Measurements from ENCODE around the gene TCN2.

TCN2 gene

DNA sequence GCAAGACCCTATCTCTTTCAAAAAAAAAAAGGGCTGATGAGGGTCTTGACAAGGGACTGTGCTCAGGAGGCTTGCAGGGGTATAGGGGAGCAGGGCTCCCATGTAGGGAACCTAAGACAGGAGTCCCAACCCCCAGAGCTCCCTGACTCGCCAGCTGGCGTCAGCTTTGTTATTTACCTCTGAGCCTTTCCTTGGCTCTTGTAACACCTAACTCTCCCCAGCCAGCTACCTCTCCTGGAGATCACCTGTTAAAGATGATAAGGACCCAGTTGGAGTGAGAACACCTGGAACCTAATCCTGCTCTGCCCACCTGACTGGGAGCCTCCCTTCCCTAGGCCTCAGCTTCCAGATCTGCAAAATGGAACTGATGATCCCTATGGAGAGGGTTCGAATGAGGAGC lies 41.9 kb downstream of the TCN2 start:
- H3K4me3 ChIP-seq (replicated peaks; ENCODE audit: insufficient read depth, low read length) = no peak overlapping the region
- no peak for DNase-seq (ENCODE audit: low read depth in 1 of 2, low spot score in 1 of 2)
- TF ChIP-seq, protein P1, sequence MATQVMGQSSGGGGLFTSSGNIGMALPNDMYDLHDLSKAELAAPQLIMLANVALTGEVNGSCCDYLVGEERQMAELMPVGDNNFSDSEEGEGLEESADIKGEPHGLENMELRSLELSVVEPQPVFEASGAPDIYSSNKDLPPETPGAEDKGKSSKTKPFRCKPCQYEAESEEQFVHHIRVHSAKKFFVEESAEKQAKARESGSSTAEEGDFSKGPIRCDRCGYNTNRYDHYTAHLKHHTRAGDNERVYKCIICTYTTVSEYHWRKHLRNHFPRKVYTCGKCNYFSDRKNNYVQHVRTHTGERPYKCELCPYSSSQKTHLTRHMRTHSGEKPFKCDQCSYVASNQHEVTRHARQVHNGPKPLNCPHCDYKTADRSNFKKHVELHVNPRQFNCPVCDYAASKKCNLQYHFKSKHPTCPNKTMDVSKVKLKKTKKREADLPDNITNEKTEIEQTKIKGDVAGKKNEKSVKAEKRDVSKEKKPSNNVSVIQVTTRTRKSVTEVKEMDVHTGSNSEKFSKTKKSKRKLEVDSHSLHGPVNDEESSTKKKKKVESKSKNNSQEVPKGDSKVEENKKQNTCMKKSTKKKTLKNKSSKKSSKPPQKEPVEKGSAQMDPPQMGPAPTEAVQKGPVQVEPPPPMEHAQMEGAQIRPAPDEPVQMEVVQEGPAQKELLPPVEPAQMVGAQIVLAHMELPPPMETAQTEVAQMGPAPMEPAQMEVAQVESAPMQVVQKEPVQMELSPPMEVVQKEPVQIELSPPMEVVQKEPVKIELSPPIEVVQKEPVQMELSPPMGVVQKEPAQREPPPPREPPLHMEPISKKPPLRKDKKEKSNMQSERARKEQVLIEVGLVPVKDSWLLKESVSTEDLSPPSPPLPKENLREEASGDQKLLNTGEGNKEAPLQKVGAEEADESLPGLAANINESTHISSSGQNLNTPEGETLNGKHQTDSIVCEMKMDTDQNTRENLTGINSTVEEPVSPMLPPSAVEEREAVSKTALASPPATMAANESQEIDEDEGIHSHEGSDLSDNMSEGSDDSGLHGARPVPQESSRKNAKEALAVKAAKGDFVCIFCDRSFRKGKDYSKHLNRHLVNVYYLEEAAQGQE (IDR thresholded peaks at IDR 0.05; ENCODE audit: insufficient replicate concordance, low read depth) = no peak
- TF ChIP-seq GABPA (IDR thresholded peaks at IDR 0.05; ENCODE audit: low read depth) (no peak), POLR2AphosphoS5 (IDR thresholded peaks at IDR 0.05; ENCODE audit: low read depth) (no peak), SPI1 (IDR thresholded peaks at IDR 0.05; ENCODE audit: borderline replicate concordance, low read depth) (no peak)
- TF ChIP-seq, protein P2, sequence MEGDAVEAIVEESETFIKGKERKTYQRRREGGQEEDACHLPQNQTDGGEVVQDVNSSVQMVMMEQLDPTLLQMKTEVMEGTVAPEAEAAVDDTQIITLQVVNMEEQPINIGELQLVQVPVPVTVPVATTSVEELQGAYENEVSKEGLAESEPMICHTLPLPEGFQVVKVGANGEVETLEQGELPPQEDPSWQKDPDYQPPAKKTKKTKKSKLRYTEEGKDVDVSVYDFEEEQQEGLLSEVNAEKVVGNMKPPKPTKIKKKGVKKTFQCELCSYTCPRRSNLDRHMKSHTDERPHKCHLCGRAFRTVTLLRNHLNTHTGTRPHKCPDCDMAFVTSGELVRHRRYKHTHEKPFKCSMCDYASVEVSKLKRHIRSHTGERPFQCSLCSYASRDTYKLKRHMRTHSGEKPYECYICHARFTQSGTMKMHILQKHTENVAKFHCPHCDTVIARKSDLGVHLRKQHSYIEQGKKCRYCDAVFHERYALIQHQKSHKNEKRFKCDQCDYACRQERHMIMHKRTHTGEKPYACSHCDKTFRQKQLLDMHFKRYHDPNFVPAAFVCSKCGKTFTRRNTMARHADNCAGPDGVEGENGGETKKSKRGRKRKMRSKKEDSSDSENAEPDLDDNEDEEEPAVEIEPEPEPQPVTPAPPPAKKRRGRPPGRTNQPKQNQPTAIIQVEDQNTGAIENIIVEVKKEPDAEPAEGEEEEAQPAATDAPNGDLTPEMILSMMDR (IDR thresholded peaks at IDR 0.05; ENCODE audit: insufficient read depth, low read length) = no peak
- H3K27me3 ChIP-seq (ENCODE audit: insufficient read depth, poor library complexity, severe bottlenecking) = no peaks in the 10 kb centered on the region
- H3K27ac ChIP-seq (replicated peaks) = no peak overlapping the region

DNA sequence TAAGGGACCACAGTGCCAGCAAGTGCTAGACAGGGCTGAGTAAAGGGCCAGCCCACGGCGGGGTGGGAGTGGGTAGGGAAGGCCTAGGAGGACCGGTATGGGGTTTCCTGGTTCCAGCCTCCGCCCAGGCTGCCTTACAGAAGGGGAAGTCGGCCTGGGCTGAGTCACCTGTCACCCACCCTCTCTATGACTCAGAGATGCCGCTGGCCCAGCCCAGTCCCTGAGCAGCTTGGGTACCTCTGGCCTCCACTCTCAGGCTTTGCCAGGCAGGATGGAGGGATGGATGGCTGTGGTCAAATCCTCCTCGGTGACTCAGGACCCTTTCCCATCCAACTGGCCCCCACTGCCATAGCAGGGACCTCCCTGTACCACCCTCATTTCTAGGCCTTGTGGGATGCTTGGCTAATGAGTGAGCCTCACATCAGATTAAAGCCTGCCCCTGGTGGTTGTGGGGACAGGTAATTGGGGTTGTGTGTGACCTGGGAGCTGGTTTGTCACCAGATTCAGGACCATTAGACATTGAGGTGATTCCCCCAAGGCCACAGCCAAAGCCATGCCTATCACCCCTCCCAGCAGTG lies 42.5 kb downstream of the TCN2 start:
- no peaks in the 10 kb centered on the region for H3K27me3 ChIP-seq (ENCODE audit: insufficient read depth, poor library complexity, severe bottlenecking)
- H3K27ac ChIP-seq (replicated peaks) = no peak overlapping the region
- H3K4me3 ChIP-seq (replicated peaks; ENCODE audit: insufficient read depth, low read length) = no peak overlapping the region
- TF ChIP-seq SPI1 (IDR thresholded peaks at IDR 0.05; ENCODE audit: borderline replicate concordance, low read depth) = peak; percentile 46; the same call in 1 of the 2 replicates
- TF ChIP-seq GABPA (IDR thresholded peaks at IDR 0.05; ENCODE audit: low read depth) = no peak
- DNase-seq (ENCODE audit: low read depth in 1 of 2, low spot score in 1 of 2) = peak; percentile 45 to 50

DNA sequence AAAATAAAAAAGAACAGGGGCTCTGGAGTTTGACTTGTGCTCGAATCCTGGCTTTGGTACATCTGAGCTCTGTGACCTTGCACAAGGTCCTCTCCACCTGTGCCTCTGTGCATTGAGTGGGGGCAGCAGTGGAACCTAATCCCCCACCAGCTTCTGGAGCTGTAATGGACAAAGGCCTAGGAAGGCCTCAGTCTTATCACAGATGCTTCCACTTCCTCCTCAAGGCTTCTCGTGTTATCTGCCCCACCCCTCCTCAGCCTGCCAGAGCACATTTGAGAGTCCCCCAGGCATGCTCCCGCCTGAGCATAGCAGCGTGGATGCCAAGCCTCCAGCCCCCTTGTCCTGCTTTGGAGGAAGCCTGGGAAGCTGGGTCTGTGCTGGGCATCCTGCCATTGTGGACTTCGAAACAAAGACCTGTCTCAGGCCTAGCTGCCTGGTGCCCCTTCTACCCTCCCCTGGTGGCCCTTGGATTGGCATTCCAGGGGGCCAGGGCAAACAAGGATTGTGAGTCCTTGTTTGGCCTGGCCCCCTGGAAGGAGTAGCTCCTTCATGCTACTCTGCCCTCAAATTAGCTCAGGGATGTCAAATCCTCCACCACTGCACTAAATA lies 43.6 kb downstream of the TCN2 start:
- Histone ChIP-seq H3K27me3 (ENCODE audit: insufficient read depth, poor library complexity, severe bottlenecking) (no peaks in the 10 kb centered on the region), H3K4me3 (replicated peaks; ENCODE audit: insufficient read depth, low read length) (no peak overlapping the region), H3K27ac (replicated peaks) (no peak overlapping the region)
- no peak for TF ChIP-seq SPI1 (IDR thresholded peaks at IDR 0.05; ENCODE audit: borderline replicate concordance, low read depth)
- TF ChIP-seq, protein P1 (IDR thresholded peaks at IDR 0.05; ENCODE audit: insufficient replicate concordance, low read depth) = no peak
- no peak for TF ChIP-seq POLR2AphosphoS5 (IDR thresholded peaks at IDR 0.05; ENCODE audit: low read depth)
- TF ChIP-seq, protein P2 (IDR thresholded peaks at IDR 0.05; ENCODE audit: insufficient read depth, low read length) = no peak
- no peak for TF ChIP-seq GABPA (IDR thresholded peaks at IDR 0.05; ENCODE audit: low read depth)
- DNase-seq (ENCODE audit: low read depth in 1 of 2, low spot score in 1 of 2) = no peak

DNA sequence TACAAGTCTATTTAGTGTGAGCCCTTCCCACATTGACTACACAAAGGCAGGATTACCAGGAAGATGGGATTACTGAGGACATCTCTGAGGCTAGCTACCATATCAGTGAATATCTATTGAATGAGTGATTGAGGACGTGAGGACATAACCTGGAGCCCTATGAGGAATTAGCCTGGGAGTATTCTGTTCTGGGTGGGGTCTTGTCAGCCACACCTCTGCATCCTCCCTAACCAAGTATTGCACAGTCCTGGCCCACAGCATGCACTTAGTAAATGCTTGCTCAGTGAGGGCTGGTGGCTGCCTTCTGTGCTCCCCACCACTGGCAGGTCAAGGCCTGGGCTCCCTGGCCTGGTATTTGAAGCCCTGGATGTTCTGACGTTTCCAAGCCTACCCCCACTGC lies 45.9 kb downstream of the TCN2 start:
- no peak for DNase-seq (ENCODE audit: low read depth in 1 of 2, low spot score in 1 of 2)
- TF ChIP-seq, protein P2 (IDR thresholded peaks at IDR 0.05; ENCODE audit: insufficient read depth, low read length) = no peak
- TF ChIP-seq, protein P1 (IDR thresholded peaks at IDR 0.05; ENCODE audit: insufficient replicate concordance, low read depth) = no peak
- TF ChIP-seq SPI1 (IDR thresholded peaks at IDR 0.05; ENCODE audit: borderline replicate concordance, low read depth) (no peak), GABPA (IDR thresholded peaks at IDR 0.05; ENCODE audit: low read depth) (no peak), POLR2AphosphoS5 (IDR thresholded peaks at IDR 0.05; ENCODE audit: low read depth) (no peak)
- Histone ChIP-seq H3K27me3 (ENCODE audit: insufficient read depth, poor library complexity, severe bottlenecking) (no peaks in the 10 kb centered on the region), H3K27ac (replicated peaks) (no peak overlapping the region), H3K4me3 (replicated peaks; ENCODE audit: insufficient read depth, low read length) (no peak overlapping the region)
